Gastroesophageal sphincter (tissue), 3 donors: ENCODE data around the gene SLC25A33.

Experiments used
- EP300 ChIP-seq: sonication (generic); formaldehyde crosslinking; IDR thresholded peaks from one replicate; pipeline ENCODE4 v1.6.1; 2017; ENCODE audit warnings: antibody characterized with exemption, mild to moderate bottlenecking
- POLR2A ChIP-seq, 2 donors: fragments of 450-650 bp; IDR thresholded peaks; one replicate each; pipeline ENCODE4 v1.6.1; 2017; ENCODE audit warnings: antibody characterized with exemption in 2 of 2, mild to moderate bottlenecking in 2 of 2, moderate library complexity in 1 of 2
- POLR2AphosphoS5 ChIP-seq: sonication (generic); formaldehyde crosslinking; IDR thresholded peaks from one replicate; pipeline ENCODE4 v1.6.1; 2017; ENCODE audit warnings: antibody characterized with exemption
- TF ChIP-seq, protein P1 (sequence below), 4 experiments: fragments of 200-600 bp in 2 of 4; fragments of 450-650 bp in 2 of 4; sonication (generic) in 1 of 4; IDR thresholded peaks; one replicate each; pipeline ENCODE4 v1.5.1; 2017 to 2019; ENCODE audit warnings: antibody characterized with exemption in 4 of 4, mild to moderate bottlenecking in 2 of 4, moderate library complexity in 2 of 4

DNA sequence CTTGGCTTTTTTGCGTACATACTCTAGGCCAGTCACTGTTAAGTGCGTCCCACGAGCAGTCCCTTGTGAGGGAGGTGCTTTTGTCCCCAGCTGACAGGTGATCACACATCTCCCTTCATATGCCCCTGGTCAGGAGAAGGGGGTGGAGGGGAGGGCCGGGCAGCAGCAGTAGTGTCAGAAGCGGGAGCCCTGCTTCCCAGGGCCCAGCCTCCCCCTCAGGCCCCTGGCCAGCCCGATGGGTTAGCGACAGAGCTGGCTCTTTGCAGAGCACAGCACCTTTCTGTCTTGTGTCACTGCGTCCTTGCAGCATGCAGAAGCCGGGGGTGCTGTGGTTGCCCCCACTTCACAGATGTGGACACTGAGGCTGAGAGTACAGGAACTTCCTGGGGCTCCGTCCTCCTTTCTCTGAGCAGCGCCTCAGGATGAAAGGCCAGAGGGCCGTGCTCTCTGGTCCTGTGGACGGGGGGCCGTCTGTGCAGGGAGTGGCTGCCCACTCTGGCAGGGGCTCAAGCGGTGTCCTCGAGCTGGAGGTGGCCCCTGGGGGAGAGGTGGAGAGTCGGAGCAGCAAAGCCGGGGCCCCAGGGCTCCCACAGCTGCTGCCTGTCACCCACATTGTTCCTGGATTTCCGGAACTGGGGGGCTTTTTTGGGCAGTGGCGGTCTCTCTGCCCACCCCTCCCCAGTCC is 55.3 kb downstream of the SLC25A33 start:
- TF ChIP-seq, protein P1, sequence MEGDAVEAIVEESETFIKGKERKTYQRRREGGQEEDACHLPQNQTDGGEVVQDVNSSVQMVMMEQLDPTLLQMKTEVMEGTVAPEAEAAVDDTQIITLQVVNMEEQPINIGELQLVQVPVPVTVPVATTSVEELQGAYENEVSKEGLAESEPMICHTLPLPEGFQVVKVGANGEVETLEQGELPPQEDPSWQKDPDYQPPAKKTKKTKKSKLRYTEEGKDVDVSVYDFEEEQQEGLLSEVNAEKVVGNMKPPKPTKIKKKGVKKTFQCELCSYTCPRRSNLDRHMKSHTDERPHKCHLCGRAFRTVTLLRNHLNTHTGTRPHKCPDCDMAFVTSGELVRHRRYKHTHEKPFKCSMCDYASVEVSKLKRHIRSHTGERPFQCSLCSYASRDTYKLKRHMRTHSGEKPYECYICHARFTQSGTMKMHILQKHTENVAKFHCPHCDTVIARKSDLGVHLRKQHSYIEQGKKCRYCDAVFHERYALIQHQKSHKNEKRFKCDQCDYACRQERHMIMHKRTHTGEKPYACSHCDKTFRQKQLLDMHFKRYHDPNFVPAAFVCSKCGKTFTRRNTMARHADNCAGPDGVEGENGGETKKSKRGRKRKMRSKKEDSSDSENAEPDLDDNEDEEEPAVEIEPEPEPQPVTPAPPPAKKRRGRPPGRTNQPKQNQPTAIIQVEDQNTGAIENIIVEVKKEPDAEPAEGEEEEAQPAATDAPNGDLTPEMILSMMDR (IDR thresholded peaks at IDR 0.05), result no peak
- TF ChIP-seq POLR2A (IDR thresholded peaks at IDR 0.05) (peak in 1 of 2 donors; percentile 2), POLR2AphosphoS5 (no peak), EP300 (no peak)
